Measurements from ENCODE around the gene ADGRV1.

Gene ADGRV1

GRCh38 chr5:90932052-90932699 is 373.6 kb downstream of the ADGRV1 start:
- in situ Hi-C loops (cut with MboI; ENCODE audit: low sequenced_read_pairs), result no loop called here

DNA sequence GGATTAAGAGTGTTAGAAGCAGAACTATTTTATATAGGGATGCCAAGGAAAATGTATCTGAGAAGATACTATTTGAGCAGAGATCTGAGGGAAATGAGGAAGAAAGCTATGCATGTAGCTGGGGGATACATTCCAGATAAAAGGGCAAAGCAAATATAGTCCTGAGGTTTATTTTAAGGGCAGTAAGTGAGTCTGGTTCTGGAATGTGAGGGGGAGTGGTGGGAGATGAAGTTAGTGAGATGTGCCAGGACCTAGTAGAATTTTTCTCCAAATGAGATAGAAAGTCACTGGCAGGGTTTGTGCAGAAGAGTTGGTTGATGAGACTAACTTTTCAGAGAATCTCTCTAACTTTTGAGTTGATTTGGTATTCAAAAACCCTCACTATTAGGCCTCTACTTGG is 374.7 kb downstream of the ADGRV1 start:
- in situ Hi-C loops (cut with MboI; ENCODE audit: low sequenced_read_pairs), result no loop called here

DNA sequence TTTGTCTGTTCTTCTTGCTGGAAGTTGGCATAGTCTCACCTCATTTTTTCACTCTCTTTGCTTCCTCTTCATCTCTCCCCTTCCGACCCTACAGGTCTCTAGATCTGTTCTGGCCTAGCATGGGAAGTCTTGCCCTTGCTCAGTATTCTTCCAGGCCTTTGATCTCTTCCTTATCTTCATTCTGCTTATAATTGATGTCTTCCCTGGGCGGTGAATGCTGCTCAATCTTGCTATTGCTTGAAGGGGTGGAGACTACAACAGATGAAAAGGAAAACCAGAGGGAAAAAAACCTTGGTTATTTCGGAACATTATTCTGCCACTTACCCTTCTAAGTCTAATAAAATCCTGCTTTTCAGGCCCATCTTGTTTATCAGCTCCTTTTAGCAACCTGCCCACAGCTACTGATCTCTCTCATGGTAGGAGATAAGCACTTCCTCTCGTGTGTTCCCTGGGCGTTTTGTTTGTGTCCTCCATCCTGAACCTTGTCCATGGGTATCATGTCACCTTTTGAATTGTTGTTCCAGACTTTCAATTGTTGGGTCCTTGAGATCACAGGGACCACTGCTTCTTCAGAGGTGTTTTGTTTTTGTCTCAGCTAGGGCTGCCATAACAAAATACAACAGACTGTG is 375.6 kb downstream of the ADGRV1 start:
- in situ Hi-C loops (cut with MboI; ENCODE audit: low sequenced_read_pairs), result no loop called here

- in situ Hi-C loops (cut with MboI; ENCODE audit: low sequenced_read_pairs), result no loop called here
Measured at GRCh38 chr5:90934738-90935137, 376.1 kb downstream of the ADGRV1 start.

DNA sequence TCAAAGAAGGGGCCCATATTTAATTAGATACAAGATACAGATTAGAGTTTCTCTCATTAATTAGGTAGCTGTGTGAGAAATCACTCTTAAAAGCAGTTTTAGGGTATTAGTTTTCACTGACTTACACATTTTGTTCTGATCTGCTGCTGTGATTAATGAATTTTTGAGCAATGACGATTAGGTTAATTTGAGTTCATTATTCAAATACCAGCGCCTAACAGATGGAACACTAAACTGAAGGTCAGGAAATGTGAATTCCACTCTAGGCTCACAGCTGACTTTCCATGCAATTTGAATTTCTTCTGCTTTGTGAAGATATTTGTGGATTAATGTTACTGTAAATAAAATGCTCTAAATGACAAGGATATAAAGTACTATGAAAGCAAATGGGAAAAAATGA is 380.6 kb downstream of the ADGRV1 start:
- in situ Hi-C loops (cut with MboI; ENCODE audit: low sequenced_read_pairs), result no loop called here

DNA sequence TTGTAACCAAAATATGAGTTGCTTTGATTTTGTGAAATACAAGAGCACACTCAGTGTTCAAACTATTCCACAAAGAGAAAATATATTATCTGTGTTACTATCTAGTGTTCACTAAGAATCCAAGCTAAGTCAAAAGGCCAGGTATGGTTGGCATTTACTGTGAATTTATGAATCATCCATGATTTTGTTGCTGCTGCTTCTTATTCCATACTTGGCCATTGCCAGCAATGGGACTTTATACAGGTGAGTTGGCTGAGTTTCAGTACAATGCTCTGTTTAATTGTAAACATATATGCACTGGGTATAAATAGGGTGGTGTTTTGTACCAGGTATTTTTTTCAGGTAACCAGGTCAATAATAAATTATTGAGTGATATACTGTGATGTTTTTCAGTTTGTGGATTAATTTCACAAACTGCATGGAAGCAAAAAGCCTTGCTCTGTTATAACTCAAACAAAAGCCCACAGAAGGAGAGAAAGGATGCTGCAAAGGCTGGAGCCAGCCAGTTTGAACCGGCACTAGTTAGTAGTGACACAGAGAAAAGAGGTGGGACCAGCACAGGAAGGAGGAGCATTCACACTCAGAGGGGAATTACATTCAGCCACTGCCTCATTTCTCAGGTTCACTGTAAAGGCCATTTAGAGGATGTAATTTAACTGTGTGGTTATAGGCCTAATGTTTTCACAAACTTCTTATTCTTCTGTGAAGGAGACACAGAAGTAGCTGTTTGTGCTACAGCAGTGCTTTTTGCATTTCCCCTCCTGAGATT is 381.8 kb downstream of the ADGRV1 start:
- in situ Hi-C loops (cut with MboI; ENCODE audit: low sequenced_read_pairs), result no loop called here

DNA sequence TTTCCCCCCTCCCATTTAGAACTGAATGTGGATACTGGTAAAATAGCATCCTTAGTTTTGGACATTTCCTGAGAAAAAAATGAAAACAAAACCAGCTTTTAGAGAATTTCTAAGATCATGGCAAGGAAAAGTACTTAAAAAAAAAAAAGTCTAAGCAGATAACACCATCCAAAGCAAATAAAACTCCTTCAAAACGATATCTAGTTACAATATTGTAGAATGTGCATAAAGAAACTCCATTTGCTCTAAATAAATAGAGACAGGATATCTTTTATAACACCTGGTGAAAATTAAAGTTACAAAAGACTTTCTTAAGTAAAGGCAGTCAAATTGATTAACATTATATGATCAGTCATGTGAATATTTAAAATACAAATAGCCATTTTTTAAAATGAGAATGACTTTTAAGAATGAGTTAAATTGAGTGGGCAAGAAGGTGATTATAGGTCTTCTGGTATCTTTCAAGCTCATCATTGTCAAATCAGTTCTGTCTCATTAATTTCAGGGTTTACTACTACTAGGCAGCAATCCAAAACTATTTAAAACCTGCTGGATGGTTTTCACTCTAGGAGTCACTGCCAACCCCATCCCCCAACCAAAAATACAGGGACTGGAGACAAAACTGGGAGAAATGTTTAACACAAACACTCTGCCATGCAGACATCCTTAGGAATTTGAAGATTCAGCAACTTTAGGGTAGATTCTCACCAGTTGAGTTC is 382.6 kb downstream of the ADGRV1 start:
- in situ Hi-C loops (cut with MboI; ENCODE audit: low sequenced_read_pairs), result no loop called here

DNA sequence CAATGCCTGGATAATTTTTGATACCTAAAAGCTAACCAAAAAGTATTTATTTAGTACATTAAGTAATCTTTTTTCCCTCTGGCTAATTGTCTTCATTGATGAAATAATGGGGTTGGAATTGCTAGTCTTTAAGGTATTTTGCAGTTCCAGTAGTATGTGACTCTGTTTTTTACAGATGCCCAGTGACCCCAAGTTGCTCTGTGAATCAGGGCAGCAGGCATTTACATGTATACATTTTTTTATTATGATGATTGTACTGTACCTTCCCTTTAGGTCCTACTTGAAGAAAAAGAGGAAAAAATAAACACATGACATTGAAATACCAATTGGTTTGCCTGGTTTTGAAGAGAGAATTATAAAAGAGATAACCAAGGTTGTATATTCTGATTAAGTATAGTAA is 385.5 kb downstream of the ADGRV1 start:
- in situ Hi-C loops (cut with MboI; ENCODE audit: low sequenced_read_pairs), result no loop called here

DNA sequence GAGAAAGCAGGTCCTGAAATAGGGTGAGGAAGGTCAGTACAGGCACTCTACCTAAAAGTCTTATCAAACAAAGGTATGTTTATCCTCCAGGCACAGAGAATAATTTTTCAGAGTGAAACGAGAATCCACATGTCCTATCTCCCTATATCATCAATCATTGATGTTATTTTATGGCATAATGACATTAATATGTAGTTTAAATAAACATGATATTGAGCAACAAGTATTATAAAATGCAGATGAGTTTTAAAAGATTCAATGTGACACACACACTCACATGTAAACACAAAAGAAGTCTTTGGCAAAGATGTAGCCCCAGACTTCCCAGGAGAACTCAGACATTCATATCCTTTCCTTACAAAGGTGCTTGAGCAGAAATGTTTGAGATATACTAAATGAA is 389.1 kb downstream of the ADGRV1 start:
- in situ Hi-C loops (cut with MboI; ENCODE audit: low sequenced_read_pairs), result no loop called here

- in situ Hi-C loops (cut with MboI; ENCODE audit: low sequenced_read_pairs), result no loop called here
Measured at GRCh38 chr5:90948969-90949368, 390.4 kb downstream of the ADGRV1 start.

GRCh38 chr5:90949469-90950358 is 391.1 kb downstream of the ADGRV1 start:
- in situ Hi-C loops (cut with MboI; ENCODE audit: low sequenced_read_pairs), result no loop called here

GRCh38 chr5:90955001-90955635 is 396.5 kb downstream of the ADGRV1 start:
- in situ Hi-C loops (cut with MboI; ENCODE audit: low sequenced_read_pairs), result no loop called here

DNA sequence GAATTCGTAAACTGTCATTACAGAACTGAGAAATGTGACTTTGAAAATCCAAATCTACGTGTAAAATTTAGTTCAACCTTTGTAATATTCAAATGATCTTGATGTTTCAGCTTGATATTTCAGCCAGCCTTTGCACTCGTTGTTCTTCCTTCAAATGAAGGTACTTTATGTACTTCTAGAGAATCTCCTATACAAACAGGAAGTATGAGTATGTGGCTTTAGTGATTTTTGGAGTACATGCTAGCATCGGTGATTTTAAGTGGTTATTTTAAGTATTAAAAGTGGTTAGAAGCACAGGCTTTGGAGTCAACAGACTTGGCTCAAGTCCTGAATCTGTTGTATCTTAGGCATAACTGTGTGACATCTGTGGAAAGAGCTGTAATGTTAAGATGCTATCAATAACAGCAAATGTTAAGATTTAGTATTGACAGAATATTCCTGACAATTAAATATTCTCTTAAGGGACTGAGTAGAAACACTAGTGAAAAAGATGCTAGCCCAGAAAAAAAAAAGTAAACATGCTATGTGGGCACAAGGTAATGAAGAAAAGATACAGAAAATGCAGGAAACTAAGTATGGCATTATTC is 398.0 kb downstream of the ADGRV1 start:
- in situ Hi-C loops (cut with MboI; ENCODE audit: low sequenced_read_pairs), result no loop called here

GRCh38 chr5:90957906-90958305 is 399.3 kb downstream of the ADGRV1 start:
- in situ Hi-C loops (cut with MboI; ENCODE audit: low sequenced_read_pairs), result no loop called here

- in situ Hi-C loops (cut with MboI; ENCODE audit: low sequenced_read_pairs), result no loop called here
Measured at GRCh38 chr5:90959262-90959661, 400.7 kb downstream of the ADGRV1 start.

DNA sequence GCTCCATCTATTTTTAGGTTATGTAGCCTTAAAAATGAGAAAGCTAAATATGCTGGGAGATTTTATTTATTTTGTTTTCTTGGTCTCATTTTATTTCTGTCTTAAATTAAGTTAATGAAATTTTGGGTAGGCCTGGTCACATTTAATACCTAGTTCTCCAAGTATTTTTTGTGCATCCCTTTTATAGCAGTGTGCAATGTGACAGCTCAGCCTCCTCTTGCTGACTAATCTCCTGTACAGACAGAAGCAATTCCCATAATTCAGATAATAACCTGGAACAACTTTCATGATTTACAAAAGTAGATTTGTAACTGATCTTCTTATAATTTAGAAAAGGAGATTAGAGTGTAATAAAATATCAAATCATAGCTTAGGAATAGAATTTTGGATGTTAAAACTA is 403.9 kb downstream of the ADGRV1 start:
- in situ Hi-C loops (cut with MboI; ENCODE audit: low sequenced_read_pairs), result no loop called here

DNA sequence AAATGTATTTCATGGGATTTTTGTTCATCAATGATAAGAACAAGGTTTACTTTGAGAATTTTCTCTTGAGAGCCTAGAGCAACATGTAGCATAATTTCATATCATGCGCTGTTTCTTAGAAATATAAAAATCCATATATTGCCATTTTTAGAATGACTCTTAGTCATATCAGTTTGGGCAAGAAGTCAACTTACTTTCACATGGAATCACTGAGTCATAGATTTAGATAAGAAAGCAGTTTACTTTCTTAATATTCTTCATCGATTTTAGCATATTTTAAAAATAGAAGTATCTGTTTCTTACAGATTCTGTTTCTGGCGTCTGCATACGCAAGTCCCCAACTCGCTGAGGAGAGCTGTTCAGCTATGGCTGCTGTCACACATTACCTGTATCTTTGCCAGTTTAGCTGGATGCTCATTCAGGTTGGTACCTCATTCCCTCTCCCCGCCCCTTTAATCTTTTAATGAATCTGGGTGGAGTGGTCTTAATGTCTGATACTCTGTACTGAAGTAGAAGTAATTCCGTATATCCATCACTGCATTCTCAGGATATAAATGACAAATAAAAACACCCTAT is 406.6 kb downstream of the ADGRV1 start:
- in situ Hi-C loops (cut with MboI; ENCODE audit: low sequenced_read_pairs), result no loop called here

- in situ Hi-C loops (cut with MboI; ENCODE audit: low sequenced_read_pairs), result no loop called here
Measured at GRCh38 chr5:90967443-90967842, 408.8 kb downstream of the ADGRV1 start.

DNA sequence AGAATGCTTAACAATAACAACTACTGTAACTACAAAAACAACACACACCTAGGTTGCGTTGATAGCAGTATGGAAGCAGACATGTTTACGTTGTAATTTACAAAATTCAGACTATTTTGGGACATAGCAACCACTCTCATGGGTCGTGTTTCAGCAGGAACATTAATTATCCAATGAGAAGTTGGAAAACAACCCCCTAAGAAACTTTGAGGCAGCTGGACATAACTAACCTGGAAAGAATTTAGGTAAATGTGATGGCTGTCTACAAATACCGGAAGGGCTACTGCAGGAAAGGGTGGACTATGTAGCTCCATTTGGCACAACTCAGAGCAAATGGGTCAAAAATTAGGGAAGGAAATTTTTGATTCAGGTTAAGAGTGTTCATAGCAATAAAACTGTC is 409.3 kb downstream of the ADGRV1 start:
- in situ Hi-C loops (cut with MboI; ENCODE audit: low sequenced_read_pairs), result no loop called here

Measured in hTERT RPE-1 (cell line).